Neural crest cell (in vitro differentiated cells): ENCODE results near the gene UGT2B17. TPM values are rescaled to one million over a fixed set of nuclear protein-coding genes. Genes with fewer than 3 reads are reported as not detected.

ENCODE experiments used
- DNase-seq: peaks from one replicate; pipeline ENCODE4 v3.0.0; 2021; ENCODE audit warnings: low read depth, mixed read lengths, low spot score
- H3K27ac Mint-ChIP-seq: one replicate; pipeline ENCODE4 v1.8.0; 2021; ENCODE audit warnings: mild to moderate bottlenecking, mixed read lengths; ENCODE audit not compliant: unreplicated experiment
- H3K27me3 Mint-ChIP-seq: 2 replicates; pipeline ENCODE4 v1.8.0; 2021; ENCODE audit warnings: low read depth, mild to moderate bottlenecking, mixed read lengths
- H3K36me3 Mint-ChIP-seq: 2 replicates; pipeline ENCODE4 v1.8.0; 2021; ENCODE audit warnings: low read depth, mild to moderate bottlenecking, mixed read lengths
- H3K4me1 Mint-ChIP-seq: 2 replicates; pipeline ENCODE4 v1.8.0; 2021; ENCODE audit warnings: mixed read lengths
- H3K4me3 Mint-ChIP-seq: one replicate; pipeline ENCODE4 v1.8.0; 2021; ENCODE audit warnings: mild to moderate bottlenecking, mixed read lengths
- H3K9me3 Mint-ChIP-seq: 2 replicates; pipeline ENCODE4 v1.8.0; 2021; ENCODE audit warnings: mixed read lengths
- CTCF ChIP-seq: fragments of 200-600 bp; sonication (generic); conservative IDR thresholded peaks from 2 replicates; pipeline ENCODE4 v1.5.0; 2021; ENCODE audit warnings: antibody characterized with exemption, mild to moderate bottlenecking
- total RNA-seq: library from RNA; stranded (reverse); gene quantifications from 2 replicates; pipeline ENCODE4 v1.2.1, GENCODE V29; 2021

The UGT2B17 gene
- total RNA-seq, 1 donor from 2014 or later = not detected

GRCh38 chr4:68499021-68499420 lies 77.1 kb downstream of the UGT2B17 start:
- H3K27me3 Mint-ChIP-seq = no peaks in the 10 kb centered on the region

GRCh38 chr4:68498413-68499007 lies 77.6 kb downstream of the UGT2B17 start:
- no peak overlapping the region for H3K4me3 Mint-ChIP-seq
- H3K27me3 Mint-ChIP-seq = no peaks in the 10 kb centered on the region
- peaks cover 6% of the 10 kb centered on the region for H3K4me1 Mint-ChIP-seq
- H3K27ac Mint-ChIP-seq = no peak overlapping the region
- TF ChIP-seq CTCF = peak; percentile 97
- DNase-seq = peak; percentile 61
- no peaks in the 10 kb centered on the region for H3K36me3 Mint-ChIP-seq
- no peaks in the 10 kb centered on the region for H3K9me3 Mint-ChIP-seq

More at GRCh38 chr4:68499021-68499420, 77.1 kb downstream of the UGT2B17 start:
- H3K4me1 Mint-ChIP-seq = peaks cover 6% of the 10 kb centered on the region
- H3K27ac Mint-ChIP-seq = no peak overlapping the region
- no peaks in the 10 kb centered on the region for H3K9me3 Mint-ChIP-seq
- H3K36me3 Mint-ChIP-seq = no peaks in the 10 kb centered on the region
- no peak for TF ChIP-seq CTCF
- no peak for DNase-seq
- H3K4me3 Mint-ChIP-seq = no peak overlapping the region

DNA sequence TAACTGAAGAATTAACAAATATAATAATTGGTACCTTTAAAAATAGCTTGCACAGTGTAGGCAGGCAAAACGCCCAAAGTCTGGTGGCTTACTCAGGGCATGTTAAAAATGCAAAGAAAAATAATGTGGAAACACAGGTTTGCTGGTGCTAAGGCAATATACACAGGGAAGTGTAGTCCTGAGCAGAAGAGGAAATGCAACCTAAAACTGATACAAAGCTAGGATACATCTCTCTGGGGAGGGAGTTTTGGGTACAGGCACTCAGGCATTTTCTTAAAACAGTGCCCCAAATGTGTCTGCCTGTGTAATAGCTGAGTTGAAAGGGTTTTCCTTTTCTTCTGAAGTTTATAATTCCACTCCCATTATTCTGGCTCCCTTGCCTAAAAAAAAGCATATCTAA lies 81.4 kb downstream of the UGT2B17 start:
- Mint-ChIP-seq H3K27ac (no peak overlapping the region), H3K9me3 (no peaks in the 10 kb centered on the region), H3K4me1 (peaks cover 6% of the 10 kb centered on the region), H3K27me3 (no peaks in the 10 kb centered on the region), H3K4me3 (no peak overlapping the region), H3K36me3 (no peaks in the 10 kb centered on the region)
- DNase-seq = no peak
- TF ChIP-seq CTCF = no peak

GRCh38 chr4:68490826-68491457 lies 85.2 kb downstream of the UGT2B17 start:
- no peak for TF ChIP-seq CTCF
- H3K9me3 Mint-ChIP-seq = no peaks in the 10 kb centered on the region
- no peak overlapping the region for H3K27ac Mint-ChIP-seq
- no peak for DNase-seq
- H3K4me1 Mint-ChIP-seq = peaks cover 6% of the 10 kb centered on the region
- no peaks in the 10 kb centered on the region for H3K36me3 Mint-ChIP-seq
- H3K4me3 Mint-ChIP-seq = no peak overlapping the region
- H3K27me3 Mint-ChIP-seq = no peaks in the 10 kb centered on the region

DNA sequence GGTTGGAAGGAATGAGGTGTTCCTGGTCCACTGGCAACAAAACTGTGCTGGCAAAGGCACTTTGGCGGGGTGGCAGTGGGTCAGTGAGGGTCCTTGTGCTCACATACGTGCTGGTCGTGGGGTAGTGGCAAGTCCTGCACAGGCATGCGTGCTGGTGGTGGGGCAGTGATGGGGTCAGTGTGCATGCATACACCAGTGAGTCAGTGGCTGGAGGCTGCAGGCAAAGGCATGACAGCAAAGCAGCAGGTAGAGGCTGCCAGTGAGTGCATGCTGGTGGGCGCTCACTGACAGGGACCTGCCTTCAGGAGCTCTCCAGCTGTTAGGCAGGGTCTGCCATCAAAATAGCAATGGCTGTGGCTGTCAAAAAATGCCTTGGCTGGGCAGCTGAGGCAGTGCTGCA lies 86.8 kb downstream of the UGT2B17 start:
- Mint-ChIP-seq H3K27ac (no peak overlapping the region), H3K4me3 (no peak overlapping the region)

More for the DNA sequence above, 86.8 kb downstream of the UGT2B17 start:
- no peak for DNase-seq
- H3K4me1 Mint-ChIP-seq = peaks cover 1% of the 10 kb centered on the region
- H3K36me3 Mint-ChIP-seq = no peaks in the 10 kb centered on the region
- H3K27me3 Mint-ChIP-seq = no peaks in the 10 kb centered on the region
- TF ChIP-seq CTCF = no peak
- no peaks in the 10 kb centered on the region for H3K9me3 Mint-ChIP-seq

Other genes with a start within 250 kb of the UGT2B17 start
- 87.9 and 88.2 TPM in 2 replicates for gene YTHDC1, start 226.2 kb downstream of the UGT2B17 start, total RNA-seq
- gene TMPRSS11E, start 128.9 kb downstream of the UGT2B17 start, total RNA-seq = not detected in 2 replicates
- not detected in 2 replicates for gene UGT2B15, start 94.3 kb upstream of the UGT2B17 start, total RNA-seq
- not detected in 2 replicates for gene UGT2B10, start 239.7 kb upstream of the UGT2B17 start, total RNA-seq